ENCODE data around the gene NOD2. TPM values are rescaled to one million over a fixed set of nuclear protein-coding genes. Genes with fewer than 3 reads are reported as not detected.

Gene NOD2
- total and polyA plus RNA-seq, 2 of the 13 experiments (the other 11 are each of a cell fraction or from before 2014, with no cell fraction given): 0.27 to 0.81 TPM

- TF ChIP-seq PAF1 (CRISPR knock-in tag; IDR thresholded peaks at IDR 0.05) (no peak), SIX1 (CRISPR knock-in tag; IDR thresholded peaks at IDR 0.05; ENCODE audit: borderline replicate concordance) (peak; percentile 52; the same call in 1 of the 2 replicates), POGK (CRISPR knock-in tag; conservative IDR thresholded peaks at IDR 0.05) (no peak), HMG20B (CRISPR knock-in tag; conservative IDR thresholded peaks at IDR 0.05) (0 out of 2 replicates have a peak, but pooled peaks have one; percentile 32), AHDC1 (CRISPR knock-in tag; IDR thresholded peaks at IDR 0.05; ENCODE audit: borderline replicate concordance) (no peak), YEATS2 (CRISPR knock-in tag; IDR thresholded peaks at IDR 0.05; ENCODE audit: borderline replicate concordance) (0 out of 2 replicates have a peak, but pooled peaks have one; percentile 13), PHF21A (CRISPR knock-in tag; IDR thresholded peaks at IDR 0.05) (peak; percentile 55), MXD3 (CRISPR knock-in tag; IDR thresholded peaks at IDR 0.05) (no peak), PCBP1 (IDR thresholded peaks at IDR 0.05; ENCODE audit: borderline replicate concordance, low read depth, low read length) (no peak), ZNF580 (CRISPR knock-in tag; IDR thresholded peaks at IDR 0.05; ENCODE audit: borderline replicate concordance, low read depth) (no peak), SAP130 (CRISPR knock-in tag; IDR thresholded peaks at IDR 0.05; ENCODE audit: low read depth) (peak; percentile 12), MTERF4 (CRISPR knock-in tag; IDR thresholded peaks at IDR 0.05) (peak; percentile 49; the same call in 1 of the 2 replicates), GATAD2A (CRISPR knock-in tag; IDR thresholded peaks at IDR 0.05) (peak; percentile 65), ZNF207 (IDR thresholded peaks at IDR 0.05; ENCODE audit: borderline replicate concordance) (no peak), RBFOX2 (IDR thresholded peaks at IDR 0.05; ENCODE audit: low read depth, low read length) (no peak), SALL1 (CRISPR knock-in tag; IDR thresholded peaks at IDR 0.05) (peak; percentile 10; the same call in 1 of the 2 replicates), ZNF737 (CRISPR knock-in tag; IDR thresholded peaks at IDR 0.05; ENCODE audit: borderline replicate concordance) (no peak), PAX8 (CRISPR knock-in tag; IDR thresholded peaks at IDR 0.05; ENCODE audit: borderline replicate concordance) (no peak), ZZZ3 (CRISPR knock-in tag; IDR thresholded peaks at IDR 0.05; ENCODE audit: borderline replicate concordance) (no peak), KAT8 (CRISPR knock-in tag; IDR thresholded peaks at IDR 0.05) (0 out of 2 replicates have a peak, but pooled peaks have one; percentile 12), SP1 (IDR thresholded peaks at IDR 0.05) (no peak), SP1 (CRISPR knock-in tag; IDR thresholded peaks at IDR 0.05) (0 out of 2 replicates have a peak, but pooled peaks have one; percentile 15), HIVEP1 (CRISPR knock-in tag; IDR thresholded peaks at IDR 0.05) (0 out of 2 replicates have a peak, but pooled peaks have one; percentile 50)
Observed at GRCh38 chr16:50696126-50696525, 2.7 kb downstream of the NOD2 start (continued).

All from HepG2 (cell line).